GM23338 (cell line): ENCODE results near the gene EPGN.

Experiments used
- EZH2 ChIP-seq: fragments of 200-600 bp; sonication (generic); IDR thresholded peaks from one replicate; pipeline ENCODE4 v1.8.0; 2017; ENCODE audit warnings: antibody characterized with exemption, mild to moderate bottlenecking, low read depth; ENCODE audit not compliant: unreplicated experiment
- POLR2AphosphoS5 ChIP-seq: IDR thresholded peaks from 2 replicates; pipeline ENCODE4 v1.6.1; 2016; ENCODE audit warnings: antibody characterized with exemption, low read depth

GRCh38 chr4:74293558-74293957 is 14.7 kb upstream of the EPGN start:
- no peak for TF ChIP-seq EZH2
- no peak for TF ChIP-seq POLR2AphosphoS5
